Type B pancreatic cell (in vitro differentiated cells): ENCODE measurements around the gene CDKN2C. TPM values are rescaled to one million over a fixed set of nuclear protein-coding genes. Genes with fewer than 3 reads are reported as not detected.

Source experiments
- DNase-seq: peaks from one replicate; pipeline ENCODE4 v3.0.0; 2021; ENCODE audit warnings: mixed read lengths; ENCODE audit not compliant: unreplicated experiment; ENCODE audit errors: extremely low spot score
- H3K27ac Mint-ChIP-seq: 2 replicates; pipeline ENCODE4 v1.8.0; 2021; ENCODE audit warnings: mild to moderate bottlenecking, mixed read lengths
- H3K27me3 Mint-ChIP-seq: 2 replicates; pipeline ENCODE4 v1.8.0; 2021; ENCODE audit warnings: mixed read lengths
- H3K36me3 Mint-ChIP-seq: 2 replicates; pipeline ENCODE4 v1.8.0; 2021; ENCODE audit warnings: mixed read lengths
- H3K4me1 Mint-ChIP-seq: one replicate; pipeline ENCODE4 v1.8.0; 2021; ENCODE audit warnings: mixed read lengths; ENCODE audit not compliant: unreplicated experiment
- H3K4me3 Mint-ChIP-seq: 2 replicates; pipeline ENCODE4 v1.8.0; 2021; ENCODE audit warnings: mild to moderate bottlenecking, mixed read lengths
- H3K9me3 Mint-ChIP-seq: 2 replicates; pipeline ENCODE4 v1.8.0; 2021; ENCODE audit warnings: mixed read lengths
- CTCF ChIP-seq: fragments of 200-600 bp; sonication (generic); conservative IDR thresholded peaks from 2 replicates; pipeline ENCODE4 v1.5.0; 2021; ENCODE audit warnings: antibody characterized with exemption, mild to moderate bottlenecking
- total RNA-seq: library from RNA; stranded (reverse); gene quantifications from 2 replicates; pipeline ENCODE4 v1.2.1, GENCODE V29; 2021; ENCODE audit warnings: low replicate concordance

Gene CDKN2C
- total RNA-seq, 1 donor from 2014 or later, result 1.5 TPM

DNA sequence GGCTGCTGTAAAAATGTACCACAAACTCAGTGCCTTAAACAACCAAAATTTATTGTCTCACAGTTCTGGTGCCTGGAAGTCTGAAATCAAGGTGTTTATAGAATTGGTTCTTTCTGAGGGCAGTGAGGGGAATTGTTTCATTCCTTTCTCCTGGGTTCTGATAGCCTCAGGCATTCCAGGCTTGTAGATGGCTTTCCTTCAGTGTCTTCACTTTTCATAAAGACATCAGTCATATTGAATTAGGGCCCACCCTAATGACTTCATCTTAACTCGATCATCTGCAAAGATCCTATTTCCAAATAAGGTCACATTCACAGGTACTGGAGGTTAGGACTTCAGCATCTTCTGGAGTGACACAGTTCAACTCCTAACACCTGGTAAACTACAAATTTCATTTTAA lies 15.0 kb downstream of the CDKN2C start:
- Mint-ChIP-seq H3K4me1 (no peaks in the 10 kb centered on the region), H3K36me3 (no peaks in the 10 kb centered on the region), H3K27ac (no peak overlapping the region), H3K9me3 (no peaks in the 10 kb centered on the region), H3K4me3 (no peak overlapping the region), H3K27me3 (peaks cover 67% of the 10 kb centered on the region)
- no peak for TF ChIP-seq CTCF
- no peak for DNase-seq

DNA sequence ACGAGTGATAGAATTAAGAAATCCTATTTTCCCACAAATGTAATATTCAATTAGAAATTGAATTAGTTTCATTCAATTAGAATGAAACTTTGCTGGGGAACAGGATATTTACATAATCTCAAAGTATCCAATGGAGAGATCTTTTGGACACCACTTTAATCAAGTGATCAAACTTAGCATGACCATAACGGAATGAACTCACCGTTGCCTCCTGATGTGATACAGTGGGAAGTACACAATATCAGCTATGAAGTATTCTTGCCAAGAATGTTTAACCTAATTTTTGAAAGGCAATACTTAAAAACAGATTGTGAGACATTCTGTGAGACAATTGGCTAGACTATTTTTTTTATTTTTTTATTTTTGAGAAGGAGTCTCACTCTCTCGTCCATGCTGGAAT lies 16.6 kb downstream of the CDKN2C start:
- DNase-seq, result no peak
- Mint-ChIP-seq H3K4me3 (no peak overlapping the region), H3K27me3 (peaks cover 53% of the 10 kb centered on the region), H3K27ac (no peak overlapping the region), H3K36me3 (no peaks in the 10 kb centered on the region), H3K9me3 (no peaks in the 10 kb centered on the region), H3K4me1 (no peaks in the 10 kb centered on the region)
- TF ChIP-seq CTCF, result no peak

DNA sequence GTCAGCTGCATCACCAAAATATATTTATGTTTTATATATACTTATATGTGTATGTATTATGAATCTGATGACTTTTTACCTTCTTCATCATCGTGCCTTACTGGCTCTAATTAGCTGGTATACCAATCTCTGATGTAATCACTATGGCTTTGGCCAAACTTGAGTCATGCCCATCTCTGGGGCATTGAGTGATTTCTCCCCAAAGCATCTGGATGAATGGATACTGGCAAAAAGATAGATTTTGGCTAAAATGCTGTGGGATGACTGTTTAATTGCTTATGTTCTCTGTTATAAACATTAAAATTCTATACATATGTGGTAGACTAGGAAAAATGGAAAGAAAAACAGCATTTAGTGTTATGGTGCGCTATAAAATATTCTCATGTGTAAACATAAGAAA lies 19.6 kb downstream of the CDKN2C start:
- DNase-seq, result no peak
- no peak for TF ChIP-seq CTCF
- peaks cover 28% of the 10 kb centered on the region for H3K27me3 Mint-ChIP-seq
- no peaks in the 10 kb centered on the region for H3K4me1 Mint-ChIP-seq
- H3K36me3 Mint-ChIP-seq, result no peaks in the 10 kb centered on the region
- no peaks in the 10 kb centered on the region for H3K9me3 Mint-ChIP-seq
- H3K27ac Mint-ChIP-seq, result no peak overlapping the region
- no peak overlapping the region for H3K4me3 Mint-ChIP-seq

DNA sequence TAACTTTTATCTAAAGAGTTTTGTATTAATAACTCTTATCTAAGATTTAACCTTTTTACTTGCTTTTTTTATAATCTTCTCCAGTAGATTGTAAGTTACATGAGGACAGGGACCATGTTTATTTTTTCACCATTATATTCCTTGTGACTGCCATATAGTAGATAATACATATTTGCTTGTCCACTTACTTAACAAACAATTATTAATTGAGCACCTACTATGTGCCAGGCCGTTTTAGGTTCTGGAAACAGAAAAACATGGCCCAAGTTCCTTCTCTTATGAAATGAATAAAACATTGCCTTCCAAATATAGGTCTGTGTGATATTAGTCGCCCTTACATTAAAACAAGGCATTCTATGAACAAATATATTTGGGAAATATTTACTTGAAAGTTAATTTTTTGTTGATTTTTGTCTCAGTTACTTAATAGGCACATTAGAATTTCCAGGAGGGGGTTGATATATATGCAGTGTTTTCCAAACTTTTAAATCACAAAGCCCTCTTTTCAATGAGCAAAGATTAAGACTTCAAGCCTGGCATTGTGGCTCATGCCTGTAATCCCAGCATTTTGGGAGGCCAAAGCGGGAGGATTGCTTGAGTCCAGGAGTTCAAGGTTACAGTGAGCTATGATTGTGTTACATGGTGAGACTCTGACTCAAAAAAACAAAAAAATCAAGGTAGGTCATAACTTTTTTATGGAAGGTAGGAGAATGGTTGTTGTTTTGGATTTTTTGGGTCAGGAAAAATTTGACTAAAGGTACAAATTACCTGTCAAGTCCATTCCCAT lies 22.7 kb downstream of the CDKN2C start:
- no peak overlapping the region for H3K4me3 Mint-ChIP-seq
- peaks cover 26% of the 10 kb centered on the region for H3K27me3 Mint-ChIP-seq

DNA sequence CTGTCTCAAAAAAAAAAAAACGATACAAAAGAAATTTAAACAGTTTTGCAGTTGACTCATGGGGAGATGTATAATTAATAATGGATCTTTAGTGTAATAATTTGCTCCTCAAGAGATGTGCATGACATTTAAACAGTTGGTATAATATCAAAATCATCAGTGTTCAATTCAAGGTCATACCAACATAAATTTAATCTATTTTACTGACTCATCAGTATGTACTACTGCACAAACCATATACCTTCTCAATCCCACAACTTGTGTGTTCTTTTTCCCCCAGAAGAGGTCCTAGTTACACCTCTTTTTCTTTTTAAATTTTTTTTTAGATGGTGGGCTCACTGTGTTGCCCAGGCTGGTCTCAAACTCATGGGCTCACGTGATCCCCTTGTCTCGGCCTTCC lies 23.6 kb downstream of the CDKN2C start:
- Mint-ChIP-seq H3K36me3 (no peaks in the 10 kb centered on the region), H3K4me1 (no peaks in the 10 kb centered on the region), H3K4me3 (no peak overlapping the region), H3K9me3 (no peaks in the 10 kb centered on the region), H3K27ac (no peak overlapping the region), H3K27me3 (peaks cover 32% of the 10 kb centered on the region)
- no peak for TF ChIP-seq CTCF
- DNase-seq, result no peak

More for the DNA sequence above, 22.7 kb downstream of the CDKN2C start:
- Mint-ChIP-seq H3K36me3 (no peaks in the 10 kb centered on the region), H3K27ac (no peak overlapping the region), H3K4me1 (no peaks in the 10 kb centered on the region), H3K9me3 (no peaks in the 10 kb centered on the region)
- no peak for DNase-seq
- no peak for TF ChIP-seq CTCF
